ENCODE data around the gene PCDHGB1. TPM values are rescaled to one million over a fixed set of nuclear protein-coding genes. Genes with fewer than 3 reads are reported as not detected.
"Not testable (repeated sequence)": the region's sequence is repeated elsewhere in the genome, so short reads cannot be mapped to it uniquely, and the experiment has no call there.

PCDHGB1 gene
- polyA plus RNA-seq (2011; rRNA removed) (2.0 and 2.2 TPM in 2 replicates), polyA minus RNA-seq (2011; rRNA and poly(A)+ RNA removed) (4.5 and 5.5 TPM in 2 replicates)

- CTCF ChIA-PET: interaction anchor here (0.6 to 3.1 kb wide), 21 partner anchors 8 to 217 kb away, joined by 3 to 20 read pairs (median 4); partner anchors contain the start of genes PCDHGA1, PCDHGA10, PCDHGA2 and PCDHGA5
- Histone ChIP-seq H3K36me3 (ENCODE audit: control insufficient read depth, insufficient read depth, low read length) (no peaks in the 10 kb centered on the region), H3K27me3 (ENCODE audit: control insufficient read depth, insufficient read depth, low read length) (no peaks in the 10 kb centered on the region), H3K4me3 (ENCODE audit: low read depth, low read length) (peak within 1 kb of the TSS; percentile 32)
- peak; percentile 76 for TF ChIP-seq CTCF (IDR thresholded peaks at IDR 0.05; ENCODE audit: insufficient read depth, low read depth, low read length)
- DNase-seq (ENCODE audit: low read depth): no peak
- POLR2A ChIA-PET: no interaction called here
These were observed at the start of gene PCDHGB1 for GRCh38 chr5:141349917-141350619. PCDHGB1 (plus strand) TSS chr5:141350099; CDS start chr5:141350261, 162 bp downstream.

DNA sequence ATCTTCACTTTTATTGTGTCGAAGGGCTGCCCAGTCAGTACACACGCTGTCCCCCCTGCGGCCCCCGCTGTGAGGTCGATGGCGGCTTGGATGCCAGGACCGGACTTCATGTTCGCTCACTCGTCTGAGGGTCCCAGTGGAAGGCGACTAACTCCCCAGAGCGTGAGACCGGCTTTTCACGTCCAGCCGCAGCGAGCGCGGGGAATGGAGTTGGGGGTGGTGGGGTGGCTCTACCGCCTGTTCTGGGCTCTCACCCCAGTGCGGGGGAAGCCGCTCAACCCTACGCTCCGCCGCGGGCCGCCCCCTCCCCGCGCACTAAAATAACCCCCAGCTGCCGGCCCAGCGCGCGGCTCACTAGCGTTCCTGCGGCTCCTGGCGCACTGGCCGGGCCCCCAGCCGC lies 46.1 kb upstream of the PCDHGB1 start, which contains the start of gene SLC25A2:
TSS of gene SLC25A2 (minus strand) at position 294 of the 400 bp plus-strand sequence. CDS start at position 110, 184 bp downstream.
- Histone ChIP-seq H3K36me3 (ENCODE audit: control insufficient read depth, insufficient read depth, low read length) (no peaks in the 10 kb centered on the region), H3K27me3 (ENCODE audit: control insufficient read depth, insufficient read depth, low read length) (no peaks in the 10 kb centered on the region), H3K4me3 (ENCODE audit: low read depth, low read length) (no peak within 1 kb of the TSS)
- ChIA-PET POLR2A (no interaction called here), CTCF (interaction anchor here (1.6 kb wide), 1 partner anchor 16 kb away, joined by 5 read pairs; the partner anchor contains the start of gene TAF7)
- TF ChIP-seq CTCF (IDR thresholded peaks at IDR 0.05; ENCODE audit: insufficient read depth, low read depth, low read length): no peak
- no peak for DNase-seq (ENCODE audit: low read depth)

DNA sequence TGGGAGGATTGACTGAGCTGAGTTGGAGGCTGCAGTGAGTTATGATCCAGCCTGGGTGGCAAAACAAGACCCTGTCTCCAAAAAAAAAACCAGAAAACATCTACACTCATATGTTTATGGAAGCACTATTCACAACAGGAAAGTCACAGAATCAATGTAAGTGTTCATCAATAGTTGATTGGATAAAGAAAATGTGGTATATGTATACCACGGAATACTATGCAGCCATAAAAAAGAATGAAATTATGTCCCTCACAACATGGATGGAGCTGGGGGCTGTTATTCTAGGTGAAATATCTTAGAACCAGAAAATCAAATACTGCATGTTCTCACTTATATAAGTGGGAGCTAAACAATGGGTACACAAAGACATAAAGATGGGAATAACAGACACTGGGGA lies 43.3 kb upstream of the PCDHGB1 start:
- DNase-seq (ENCODE audit: low read depth): no peak
- TF ChIP-seq CTCF (IDR thresholded peaks at IDR 0.05; ENCODE audit: insufficient read depth, low read depth, low read length): no peak
- ChIA-PET POLR2A (no interaction called here), CTCF (no interaction called here)
- Histone ChIP-seq H3K27me3 (ENCODE audit: control insufficient read depth, insufficient read depth, low read length) (no peaks in the 10 kb centered on the region), H3K36me3 (ENCODE audit: control insufficient read depth, insufficient read depth, low read length) (no peaks in the 10 kb centered on the region), H3K4me3 (ENCODE audit: low read depth, low read length) (no peak overlapping the region)

DNA sequence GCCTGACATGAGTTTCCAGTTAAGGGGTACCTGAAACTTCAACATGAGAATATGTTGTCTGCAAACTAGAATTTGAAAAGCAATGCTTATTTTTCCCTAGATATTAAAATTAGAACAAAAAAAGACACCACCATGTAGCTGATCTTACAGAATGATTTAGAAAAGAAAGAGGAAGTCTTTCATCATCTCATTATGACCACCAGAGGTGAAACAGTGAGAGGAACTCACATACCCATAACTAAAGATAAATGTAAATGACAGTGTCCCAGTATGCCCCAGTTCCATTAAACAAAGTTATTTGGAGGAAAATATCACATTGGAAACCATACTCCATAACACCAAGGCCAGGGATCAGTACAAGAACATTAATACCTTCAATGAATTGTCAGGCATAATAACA lies 36.2 kb upstream of the PCDHGB1 start:
- no peak overlapping the region for H3K4me3 ChIP-seq (ENCODE audit: low read depth, low read length)
- H3K27me3 ChIP-seq (ENCODE audit: control insufficient read depth, insufficient read depth, low read length): no peaks in the 10 kb centered on the region
- no peaks in the 10 kb centered on the region for H3K36me3 ChIP-seq (ENCODE audit: control insufficient read depth, insufficient read depth, low read length)
- POLR2A ChIA-PET: no interaction called here
- no peak for DNase-seq (ENCODE audit: low read depth)
- no peak for TF ChIP-seq CTCF (IDR thresholded peaks at IDR 0.05; ENCODE audit: insufficient read depth, low read depth, low read length)
- CTCF ChIA-PET: no interaction called here

DNA sequence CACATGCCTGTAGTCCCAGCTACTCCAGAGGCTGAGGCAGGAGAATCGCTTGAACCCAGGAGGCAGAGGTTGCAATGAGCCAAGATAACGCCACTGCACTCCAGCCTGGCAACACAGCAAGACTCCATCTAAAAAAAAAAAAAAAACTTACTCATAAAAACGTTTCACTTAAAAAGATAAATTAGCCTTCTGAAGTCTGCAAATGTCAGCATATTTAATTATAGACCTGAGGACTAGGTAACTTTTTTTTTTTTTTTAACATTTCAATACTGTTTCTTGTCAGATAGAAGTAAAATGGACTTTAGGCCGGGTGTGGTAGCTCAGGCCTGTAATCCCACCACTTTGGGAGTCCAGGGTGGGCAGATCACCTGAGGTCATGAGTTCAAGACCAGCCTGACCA lies 32.9 kb upstream of the PCDHGB1 start:
- CTCF ChIA-PET; POLR2A ChIA-PET; H3K36me3 ChIP-seq (ENCODE audit: control insufficient read depth, insufficient read depth, low read length); DNase-seq (ENCODE audit: low read depth); H3K4me3 ChIP-seq (ENCODE audit: low read depth, low read length); H3K27me3 ChIP-seq (ENCODE audit: control insufficient read depth, insufficient read depth, low read length): not testable (repeated sequence)
